ENCODE measurements around the gene PNO1. TPM values are rescaled to one million over a fixed set of nuclear protein-coding genes. Genes with fewer than 3 reads are reported as not detected.
A peak's percentile ranks its signal among the peaks of the same experiment; 100 is the strongest.

PNO1 gene
- total and polyA plus RNA-seq, 10 of the 15 experiments (the other 5 are each of a cell fraction or from before 2014, with no cell fraction given): 9.7 to 60.2 (median 30.3) TPM

DNA sequence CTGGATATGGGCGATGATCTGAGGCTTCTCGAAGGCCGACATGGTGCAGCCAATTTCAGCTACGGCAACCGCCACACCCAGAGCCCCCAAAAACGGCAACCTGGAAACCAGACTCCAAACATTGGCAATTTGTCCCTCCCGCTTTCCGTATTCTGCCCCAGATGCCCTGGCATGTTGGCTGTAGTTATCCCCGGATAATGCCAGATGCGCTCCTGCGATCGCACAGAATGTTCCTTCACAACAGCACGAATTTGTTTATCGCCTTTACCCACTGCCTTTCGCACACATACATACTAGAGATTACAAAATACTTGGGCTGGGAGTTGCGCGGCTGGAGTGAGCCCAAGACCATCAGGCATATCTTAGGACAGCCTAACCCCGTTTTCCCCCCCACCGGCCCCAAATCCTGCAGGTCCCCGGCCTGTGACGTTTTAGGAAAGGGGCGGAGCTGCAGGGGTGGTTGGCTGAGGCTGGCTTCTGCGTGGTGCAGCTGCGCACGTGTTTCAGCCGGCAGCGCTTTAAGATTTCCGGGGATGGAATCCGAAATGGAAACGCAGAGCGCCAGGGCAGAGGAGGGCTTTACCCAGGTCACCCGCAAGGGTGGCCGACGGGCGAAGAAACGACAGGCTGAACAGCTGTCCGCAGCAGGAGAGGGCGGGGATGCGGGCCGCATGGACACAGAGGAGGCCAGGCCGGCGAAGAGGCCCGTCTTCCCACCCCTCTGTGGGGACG is at the start of gene PNO1 (continued):
- peak; percentile 57 for TF ChIP-seq NRF1 (conservative IDR thresholded peaks at IDR 0.05; ENCODE audit: low read depth, low read length)
- TF ChIP-seq WRNIP1 (IDR thresholded peaks at IDR 0.05; ENCODE audit: borderline replicate concordance, low read depth, low read length): 0 out of 2 replicates have a peak, but pooled peaks have one; percentile 76
- TF ChIP-seq SMAD5 (IDR thresholded peaks at IDR 0.05; ENCODE audit: low read depth): no peak
- TF ChIP-seq, protein P1, sequence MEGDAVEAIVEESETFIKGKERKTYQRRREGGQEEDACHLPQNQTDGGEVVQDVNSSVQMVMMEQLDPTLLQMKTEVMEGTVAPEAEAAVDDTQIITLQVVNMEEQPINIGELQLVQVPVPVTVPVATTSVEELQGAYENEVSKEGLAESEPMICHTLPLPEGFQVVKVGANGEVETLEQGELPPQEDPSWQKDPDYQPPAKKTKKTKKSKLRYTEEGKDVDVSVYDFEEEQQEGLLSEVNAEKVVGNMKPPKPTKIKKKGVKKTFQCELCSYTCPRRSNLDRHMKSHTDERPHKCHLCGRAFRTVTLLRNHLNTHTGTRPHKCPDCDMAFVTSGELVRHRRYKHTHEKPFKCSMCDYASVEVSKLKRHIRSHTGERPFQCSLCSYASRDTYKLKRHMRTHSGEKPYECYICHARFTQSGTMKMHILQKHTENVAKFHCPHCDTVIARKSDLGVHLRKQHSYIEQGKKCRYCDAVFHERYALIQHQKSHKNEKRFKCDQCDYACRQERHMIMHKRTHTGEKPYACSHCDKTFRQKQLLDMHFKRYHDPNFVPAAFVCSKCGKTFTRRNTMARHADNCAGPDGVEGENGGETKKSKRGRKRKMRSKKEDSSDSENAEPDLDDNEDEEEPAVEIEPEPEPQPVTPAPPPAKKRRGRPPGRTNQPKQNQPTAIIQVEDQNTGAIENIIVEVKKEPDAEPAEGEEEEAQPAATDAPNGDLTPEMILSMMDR (IDR thresholded peaks at IDR 0.05 in 2 of 3, conservative IDR thresholded peaks at IDR 0.05 in 1 of 3; ENCODE audit: control insufficient read depth in 2 of 3, extremely low read depth in 1 of 3, insufficient read depth in 1 of 3, low read depth in 3 of 3, low read length in 3 of 3): no peak
- no peak for TF ChIP-seq BRCA1 (IDR thresholded peaks at IDR 0.05; ENCODE audit: low read depth, low read length)
- TF ChIP-seq BMI1 (IDR thresholded peaks at IDR 0.05; ENCODE audit: borderline replicate concordance): no peak
- peak; percentile 97 for TF ChIP-seq MYC (IDR thresholded peaks at IDR 0.05; ENCODE audit: insufficient read depth, insufficient read length, insufficient replicate concordance, low read length, severe bottlenecking)
- no peak for TF ChIP-seq SMARCA5 (IDR thresholded peaks at IDR 0.05)
- peak; percentile 83 for TF ChIP-seq POLR2AphosphoS5 (IDR thresholded peaks at IDR 0.05; ENCODE audit: low read length)
- 0 out of 2 replicates have a peak, but pooled peaks have one; percentile 30 for TF ChIP-seq POLR2AphosphoS2 (IDR thresholded peaks at IDR 0.05; ENCODE audit: low read depth, low read length)
- peak; percentile 23; the same call in 1 of the 2 replicates for TF ChIP-seq TAF1 (IDR thresholded peaks at IDR 0.05; ENCODE audit: borderline replicate concordance, low read depth, low read length)
- TF ChIP-seq TCF3 (IDR thresholded peaks at IDR 0.05; ENCODE audit: borderline replicate concordance, insufficient read depth, low read depth, low read length): 0 out of 2 replicates have a peak, but pooled peaks have one; percentile 17
- TF ChIP-seq SMC3 (IDR thresholded peaks at IDR 0.05; ENCODE audit: borderline replicate concordance, low read length): no peak
- TF ChIP-seq RAD51 (IDR thresholded peaks at IDR 0.05): peak; percentile 78
- TF ChIP-seq, protein P2, sequence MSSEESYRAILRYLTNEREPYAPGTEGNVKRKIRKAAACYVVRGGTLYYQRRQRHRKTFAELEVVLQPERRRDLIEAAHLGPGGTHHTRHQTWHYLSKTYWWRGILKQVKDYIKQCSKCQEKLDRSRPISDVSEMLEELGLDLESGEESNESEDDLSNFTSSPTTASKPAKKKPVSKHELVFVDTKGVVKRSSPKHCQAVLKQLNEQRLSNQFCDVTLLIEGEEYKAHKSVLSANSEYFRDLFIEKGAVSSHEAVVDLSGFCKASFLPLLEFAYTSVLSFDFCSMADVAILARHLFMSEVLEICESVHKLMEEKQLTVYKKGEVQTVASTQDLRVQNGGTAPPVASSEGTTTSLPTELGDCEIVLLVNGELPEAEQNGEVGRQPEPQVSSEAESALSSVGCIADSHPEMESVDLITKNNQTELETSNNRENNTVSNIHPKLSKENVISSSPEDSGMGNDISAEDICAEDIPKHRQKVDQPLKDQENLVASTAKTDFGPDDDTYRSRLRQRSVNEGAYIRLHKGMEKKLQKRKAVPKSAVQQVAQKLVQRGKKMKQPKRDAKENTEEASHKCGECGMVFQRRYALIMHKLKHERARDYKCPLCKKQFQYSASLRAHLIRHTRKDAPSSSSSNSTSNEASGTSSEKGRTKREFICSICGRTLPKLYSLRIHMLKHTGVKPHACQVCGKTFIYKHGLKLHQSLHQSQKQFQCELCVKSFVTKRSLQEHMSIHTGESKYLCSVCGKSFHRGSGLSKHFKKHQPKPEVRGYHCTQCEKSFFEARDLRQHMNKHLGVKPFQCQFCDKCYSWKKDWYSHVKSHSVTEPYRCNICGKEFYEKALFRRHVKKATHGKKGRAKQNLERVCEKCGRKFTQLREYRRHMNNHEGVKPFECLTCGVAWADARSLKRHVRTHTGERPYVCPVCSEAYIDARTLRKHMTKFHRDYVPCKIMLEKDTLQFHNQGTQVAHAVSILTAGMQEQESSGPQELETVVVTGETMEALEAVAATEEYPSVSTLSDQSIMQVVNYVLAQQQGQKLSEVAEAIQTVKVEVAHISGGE (CRISPR knock-in tag; IDR thresholded peaks at IDR 0.05): no peak
- TF ChIP-seq NR2F1 (conservative IDR thresholded peaks at IDR 0.05): peak; percentile 78; the same call in 1 of the 2 replicates
- TF ChIP-seq, protein P3, sequence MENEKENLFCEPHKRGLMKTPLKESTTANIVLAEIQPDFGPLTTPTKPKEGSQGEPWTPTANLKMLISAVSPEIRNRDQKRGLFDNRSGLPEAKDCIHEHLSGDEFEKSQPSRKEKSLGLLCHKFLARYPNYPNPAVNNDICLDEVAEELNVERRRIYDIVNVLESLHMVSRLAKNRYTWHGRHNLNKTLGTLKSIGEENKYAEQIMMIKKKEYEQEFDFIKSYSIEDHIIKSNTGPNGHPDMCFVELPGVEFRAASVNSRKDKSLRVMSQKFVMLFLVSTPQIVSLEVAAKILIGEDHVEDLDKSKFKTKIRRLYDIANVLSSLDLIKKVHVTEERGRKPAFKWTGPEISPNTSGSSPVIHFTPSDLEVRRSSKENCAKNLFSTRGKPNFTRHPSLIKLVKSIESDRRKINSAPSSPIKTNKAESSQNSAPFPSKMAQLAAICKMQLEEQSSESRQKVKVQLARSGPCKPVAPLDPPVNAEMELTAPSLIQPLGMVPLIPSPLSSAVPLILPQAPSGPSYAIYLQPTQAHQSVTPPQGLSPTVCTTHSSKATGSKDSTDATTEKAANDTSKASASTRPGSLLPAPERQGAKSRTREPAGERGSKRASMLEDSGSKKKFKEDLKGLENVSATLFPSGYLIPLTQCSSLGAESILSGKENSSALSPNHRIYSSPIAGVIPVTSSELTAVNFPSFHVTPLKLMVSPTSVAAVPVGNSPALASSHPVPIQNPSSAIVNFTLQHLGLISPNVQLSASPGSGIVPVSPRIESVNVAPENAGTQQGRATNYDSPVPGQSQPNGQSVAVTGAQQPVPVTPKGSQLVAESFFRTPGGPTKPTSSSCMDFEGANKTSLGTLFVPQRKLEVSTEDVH (IDR thresholded peaks at IDR 0.05; ENCODE audit: low read depth, partially characterized antibody): peak; percentile 38
- TF ChIP-seq POLR2A (IDR thresholded peaks at IDR 0.05; ENCODE audit: low read depth, low read length): peak; percentile 81
- TF ChIP-seq IKZF1 (conservative IDR thresholded peaks at IDR 0.05): peak; percentile 91
- peak; percentile 1; the same call in 1 of the 2 replicates for TF ChIP-seq GATAD2B (conservative IDR thresholded peaks at IDR 0.05; ENCODE audit: low read depth)
- TF ChIP-seq STAT3 (IDR thresholded peaks at IDR 0.05; ENCODE audit: low read depth, low read length): no peak
- no peak for TF ChIP-seq JUND (IDR thresholded peaks at IDR 0.05; ENCODE audit: low read depth, low read length)
- TF ChIP-seq PAX5 (IDR thresholded peaks at IDR 0.05; ENCODE audit: borderline replicate concordance, low read depth, low read length): no peak

Data from GM12878 (cell line).